AG09319 (cell line): ENCODE results near the gene SCIN.

ENCODE experiments used
- DNase-seq: peaks from one replicate; pipeline ENCODE4 v3.0.0-alpha.2; 2010; ENCODE audit warnings: low read depth; ENCODE audit errors: extremely low read depth
- TF ChIP-seq, protein P1 (sequence below): IDR thresholded peaks from 2 replicates; pipeline ENCODE4 v1.5.1; 2011; ENCODE audit warnings: low read depth, mild to moderate bottlenecking, inconsistent platforms, low read length, moderate library complexity

SCIN gene

DNA sequence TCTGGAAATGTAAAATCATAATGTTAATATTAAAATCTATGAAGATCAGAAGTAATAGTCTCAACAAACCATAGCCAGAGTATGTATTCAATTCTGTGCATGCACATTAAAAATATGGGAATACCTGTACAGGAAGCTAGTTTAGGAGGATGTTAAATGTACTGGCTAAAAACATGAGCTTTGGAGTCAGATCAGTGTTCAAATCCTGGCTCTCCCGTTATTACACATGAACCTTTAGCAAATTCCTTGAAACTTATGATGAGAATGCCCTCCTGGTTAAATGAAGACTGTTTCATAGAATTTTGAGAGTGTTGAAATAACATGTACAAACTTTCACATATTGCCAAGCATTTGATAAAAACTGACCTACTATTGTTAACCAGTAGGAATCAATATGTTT is 121.5 kb downstream of the SCIN start:
- TF ChIP-seq, protein P1, sequence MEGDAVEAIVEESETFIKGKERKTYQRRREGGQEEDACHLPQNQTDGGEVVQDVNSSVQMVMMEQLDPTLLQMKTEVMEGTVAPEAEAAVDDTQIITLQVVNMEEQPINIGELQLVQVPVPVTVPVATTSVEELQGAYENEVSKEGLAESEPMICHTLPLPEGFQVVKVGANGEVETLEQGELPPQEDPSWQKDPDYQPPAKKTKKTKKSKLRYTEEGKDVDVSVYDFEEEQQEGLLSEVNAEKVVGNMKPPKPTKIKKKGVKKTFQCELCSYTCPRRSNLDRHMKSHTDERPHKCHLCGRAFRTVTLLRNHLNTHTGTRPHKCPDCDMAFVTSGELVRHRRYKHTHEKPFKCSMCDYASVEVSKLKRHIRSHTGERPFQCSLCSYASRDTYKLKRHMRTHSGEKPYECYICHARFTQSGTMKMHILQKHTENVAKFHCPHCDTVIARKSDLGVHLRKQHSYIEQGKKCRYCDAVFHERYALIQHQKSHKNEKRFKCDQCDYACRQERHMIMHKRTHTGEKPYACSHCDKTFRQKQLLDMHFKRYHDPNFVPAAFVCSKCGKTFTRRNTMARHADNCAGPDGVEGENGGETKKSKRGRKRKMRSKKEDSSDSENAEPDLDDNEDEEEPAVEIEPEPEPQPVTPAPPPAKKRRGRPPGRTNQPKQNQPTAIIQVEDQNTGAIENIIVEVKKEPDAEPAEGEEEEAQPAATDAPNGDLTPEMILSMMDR, result no peak
- no peak for DNase-seq

- DNase-seq, result no peak
- TF ChIP-seq, protein P1, result no peak
Measured at GRCh38 chr7:12692479-12693259, 122.1 kb downstream of the SCIN start.

GRCh38 chr7:12694817-12695216 is 124.3 kb downstream of the SCIN start:
- DNase-seq, result no peak
- TF ChIP-seq, protein P1, result no peak

GRCh38 chr7:12695965-12696364 is 125.4 kb downstream of the SCIN start:
- TF ChIP-seq, protein P1, result no peak
- DNase-seq, result no peak

- TF ChIP-seq, protein P1, result no peak
Measured at GRCh38 chr7:12699299-12699698, 128.8 kb downstream of the SCIN start.

DNA sequence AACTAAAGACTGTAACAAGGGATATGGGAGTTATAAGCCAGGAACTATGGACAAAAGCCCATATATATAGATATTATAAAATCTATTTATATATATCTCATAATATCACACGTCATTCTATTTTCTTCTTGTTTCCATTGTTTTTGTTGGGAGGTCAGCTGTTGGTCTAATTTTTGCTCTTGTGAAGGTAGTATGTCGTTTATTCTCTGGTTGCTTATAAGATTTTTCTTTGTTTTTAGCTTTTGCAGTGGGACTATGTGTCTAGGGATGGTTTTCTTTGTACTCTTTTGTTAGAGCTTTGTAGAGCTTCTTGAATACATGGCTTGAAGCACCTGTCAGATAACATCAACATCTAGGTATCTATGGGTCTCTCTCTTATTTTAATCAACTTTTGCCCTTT is 130.9 kb downstream of the SCIN start:
- DNase-seq, result no peak
- TF ChIP-seq, protein P1, result no peak

More at GRCh38 chr7:12699299-12699698, 128.8 kb downstream of the SCIN start:
- no peak for DNase-seq

- DNase-seq, result no peak
- TF ChIP-seq, protein P1, result no peak
Measured at GRCh38 chr7:12703881-12704280, 133.4 kb downstream of the SCIN start.
